SK-N-SH (cell line): ENCODE measurements around the gene LPP. TPM values are rescaled to one million over a fixed set of nuclear protein-coding genes. Genes with fewer than 3 reads are reported as not detected.

Source experiments
- CTCF ChIA-PET: fragments of 300-600, 350-600 bp; formaldehyde crosslinking; extraction: SDS; loops from one replicate; lab custom pipeline; 2021; lab: Yijun Ruan, JAX
- POLR2A ChIA-PET: fragments of 350-600 bp; sonication (Branson Sonifier 250); formaldehyde crosslinking; extraction: SDS; loops from one replicate; lab custom pipeline; 2020; ENCODE audit warnings: antibody characterized with exemption, inconsistent platforms; lab: Yijun Ruan, JAX
- DNase-seq: peaks from one replicate; pipeline ENCODE4 v3.0.0; 2012
- H2AFZ ChIP-seq: fragments of 200-600 bp; sonication (generic); 2 replicates; pipeline ENCODE4 v1.8.1; 2016; ENCODE audit warnings: antibody characterized with exemption, mild to moderate bottlenecking, low read depth
- H3F3A ChIP-seq: fragments of 200-600 bp; sonication (generic); replicated peaks from 2 replicates; pipeline ENCODE3; 2016; ENCODE audit warnings: antibody characterized with exemption, mild to moderate bottlenecking; ENCODE audit not compliant: insufficient read depth
- H3K27ac ChIP-seq, 2 experiments: fragments of 200-500 bp in 1 of 2; fragments of 200-600 bp in 1 of 2; sonication (Bioruptor generic) in 1 of 2; sonication (generic), shearing (Covaris generic) in 1 of 2; 2 replicates each; pipeline versions ENCODE4 v1.5.1 to v1.6.1; 2014 to 2016; ENCODE audit warnings: low read depth in 2 of 2, inconsistent platforms in 1 of 2, low read length in 1 of 2, mild to moderate bottlenecking in 1 of 2, mixed read lengths in 1 of 2
- H3K27me3 ChIP-seq: fragments of 200-600 bp; sonication (generic), shearing (Covaris generic); 2 replicates; pipeline ENCODE4 v1.6.1; 2016; ENCODE audit warnings: mixed run types; ENCODE audit not compliant: insufficient read depth
- H3K36me3 ChIP-seq, 2 experiments: fragments of 200-500 bp in 1 of 2; fragments of 200-600 bp in 1 of 2; sonication (Bioruptor generic) in 1 of 2; sonication (generic) in 1 of 2; replicated peaks in 1 of 2; 2 replicates each; pipeline versions ENCODE3 to v1.5.1; 2014 to 2016; ENCODE audit warnings: low read length in 1 of 2, mild to moderate bottlenecking in 1 of 2; ENCODE audit not compliant: insufficient read depth in 2 of 2, control insufficient read depth in 1 of 2
- H3K4me1 ChIP-seq, 2 experiments: fragments of 200-500 bp in 1 of 2; fragments of 200-600 bp in 1 of 2; sonication (Bioruptor generic) in 1 of 2; sonication (generic), shearing (Covaris generic) in 1 of 2; 2 replicates each; pipeline versions ENCODE4 v1.5.1 to v1.6.1; 2014 to 2016; ENCODE audit warnings: low read depth in 1 of 2, low read length in 1 of 2, mixed run types in 1 of 2; ENCODE audit not compliant: insufficient read depth in 2 of 2, control insufficient read depth in 1 of 2
- H3K4me2 ChIP-seq: fragments of 200-600 bp; sonication (generic), shearing (Covaris generic); 2 replicates; pipeline ENCODE4 v1.6.1; 2017; ENCODE audit warnings: mixed run types
- H3K4me3 ChIP-seq, 2 experiments: fragments of 200-500 bp in 1 of 2; fragments of 200-600 bp in 1 of 2; sonication (Bioruptor generic) in 1 of 2; sonication (generic), shearing (Covaris generic) in 1 of 2; 2 replicates each; pipeline versions ENCODE4 v1.5.1 to v1.8.1; 2014 to 2016; ENCODE audit warnings: low read depth in 2 of 2, inconsistent platforms in 1 of 2, low read length in 1 of 2, mild to moderate bottlenecking in 1 of 2, mixed read lengths in 1 of 2, moderate library complexity in 1 of 2
- H3K79me2 ChIP-seq: fragments of 200-600 bp; sonication (generic); 2 replicates; pipeline ENCODE4 v1.8.1; 2017; ENCODE audit warnings: mild to moderate bottlenecking; ENCODE audit not compliant: insufficient read depth
- H3K9ac ChIP-seq: fragments of 200-600 bp; sonication (generic); 2 replicates; pipeline ENCODE4 v1.6.1; 2017; ENCODE audit warnings: mixed run types
- H3K9me2 ChIP-seq: fragments of 200-600 bp; sonication (generic); 2 replicates; pipeline ENCODE4 v1.6.1; 2017; ENCODE audit warnings: mixed run types
- H3K9me3 ChIP-seq: fragments of 200-600 bp; sonication (generic); 2 replicates; pipeline ENCODE4 v1.6.1; 2017; ENCODE audit warnings: mixed run types, mild to moderate bottlenecking, moderate library complexity
- H4K20me1 ChIP-seq: fragments of 200-600 bp; sonication (generic); 2 replicates; pipeline ENCODE4 v1.6.1; 2017; ENCODE audit warnings: mild to moderate bottlenecking, mixed run types; ENCODE audit not compliant: insufficient read depth
- CHD2 ChIP-seq: fragments of 150-350 bp; IDR thresholded peaks from 2 replicates; pipeline ENCODE4 v1.6.1; 2018; ENCODE audit warnings: low read length; ENCODE audit not compliant: partially characterized antibody
- FOSL2 ChIP-seq: IDR thresholded peaks from 2 replicates; pipeline ENCODE4 v1.4.0; 2012; ENCODE audit warnings: low read depth, mild to moderate bottlenecking, moderate library complexity, borderline replicate concordance
- GABPA ChIP-seq: IDR thresholded peaks from 2 replicates; pipeline ENCODE4 v1.4.0; 2012; ENCODE audit warnings: low read depth, mild to moderate bottlenecking
- JUND ChIP-seq: IDR thresholded peaks from 2 replicates; pipeline ENCODE4 v1.4.0; 2012
- NRF1 ChIP-seq: IDR thresholded peaks from 2 replicates; pipeline ENCODE4 v1.6.1; 2012; ENCODE audit warnings: low read depth, mild to moderate bottlenecking, low read length
- PBX3 ChIP-seq: IDR thresholded peaks from 2 replicates; pipeline ENCODE4; 2012
- POLR2AphosphoS5 ChIP-seq: IDR thresholded peaks from 2 replicates; pipeline ENCODE4 v1.6.1; 2012; ENCODE audit warnings: low read depth, low read length
- REST ChIP-seq: IDR thresholded peaks from 2 replicates; pipeline ENCODE4 v1.6.1; 2012; ENCODE audit warnings: mild to moderate bottlenecking, low read depth, low read length, moderate library complexity
- RXRA ChIP-seq: IDR thresholded peaks from 2 replicates; pipeline ENCODE4 v1.4.0; 2012; ENCODE audit warnings: low read depth, mild to moderate bottlenecking, borderline replicate concordance
- SMC3 ChIP-seq: IDR thresholded peaks from 2 replicates; pipeline ENCODE4 v1.6.1; 2012; ENCODE audit warnings: low read depth, low read length, improper control_type of control experiment
- TAF1 ChIP-seq: IDR thresholded peaks from 2 replicates; pipeline ENCODE4 v1.6.1; 2012; ENCODE audit warnings: low read depth, mild to moderate bottlenecking, low read length, moderate library complexity, borderline replicate concordance
- TCF12 ChIP-seq: IDR thresholded peaks from 2 replicates; pipeline ENCODE4 v1.4.0; 2012
- ZBTB33 ChIP-seq: IDR thresholded peaks from 2 replicates; pipeline ENCODE4 v1.4.0; 2012; ENCODE audit warnings: low read depth, borderline replicate concordance
- WGBS: methylation state at CpG from one replicate; pipeline ENCODE4 v1.1.6; 2017; ENCODE audit warnings: low lambda C conversion rate; 5-methylcytosine and 5-hydroxymethylcytosine counted together
- polyA plus RNA-seq, 3 experiments: library from polyadenylated mRNA; depleted of rRNA; stranded (reverse); fragments of >200 nt; gene quantifications; 2 replicates each; pipeline ENCODE4 v1.2.3, GENCODE V29; 2012

The LPP gene
- polyA plus RNA-seq, 1 of the 3 experiments (the other 2 are of a cell fraction) = 6.6 TPM

- no peak for DNase-seq
- Histone ChIP-seq H3K36me3 (peaks cover 0 to 17% of the 10 kb centered on the region in 2 experiments), H3F3A (peaks cover 46% of the 10 kb centered on the region), H3K9ac (peak overlapping the region; percentile 57), H3K9me2 (no peaks in the 10 kb centered on the region), H3K79me2 (peaks cover 88% of the 10 kb centered on the region), H2AFZ (no peak overlapping the region), H3K4me3 (no peak overlapping the region), H3K27ac (peak overlapping the region; percentile 62 to 81; a peak in 3 of 4 replicates), H3K27me3 (no peaks in the 10 kb centered on the region), H3K9me3 (no peaks in the 10 kb centered on the region), H3K4me1 (peaks cover 0 to 35% of the 10 kb centered on the region in 2 experiments; a peak in 3 of 4 replicates), H4K20me1 (no peaks in the 10 kb centered on the region), H3K4me2 (peak overlapping the region; percentile 35; the same call in 1 of the 2 replicates)
- TF ChIP-seq ZBTB33 (no peak), REST (no peak), CHD2 (no peak), RXRA (no peak), PBX3 (peak; percentile 70), JUND (peak; percentile 34; the same call in 1 of the 2 replicates), TCF12 (peak; percentile 38; the same call in 1 of the 2 replicates), POLR2AphosphoS5 (no peak), FOSL2 (peak; percentile 22; the same call in 1 of the 2 replicates), NRF1 (no peak), GABPA (no peak), TAF1 (no peak), SMC3 (no peak)
- WGBS = 47% methylated on average over 7 of the region's 7 CpGs
- ChIA-PET CTCF (no interaction called here), POLR2A (no interaction called here)
These were observed 54.6 kb downstream of the LPP start for GRCh38 chr3:188208516-188208981.
